CD8-positive, alpha-beta memory T cell (primary cell): ENCODE data around the gene NOXO1. TPM values are rescaled to one million over a fixed set of nuclear protein-coding genes. Genes with fewer than 3 reads are reported as not detected.

Experiments used
- CTCF ChIA-PET: fragments of 350-600 bp; sonication (Branson Sonifier 250); formaldehyde crosslinking; loops from one replicate; lab custom pipeline; 2021; ENCODE audit warnings: antibody characterized with exemption; lab: Charles Lee
- POLR2A ChIA-PET: fragments of 350-600 bp; sonication (Branson Sonifier 250); formaldehyde crosslinking; loops from one replicate; lab custom pipeline; 2021; ENCODE audit warnings: antibody characterized with exemption; lab: Charles Lee
- DNase-seq, 5 donors: peaks; one replicate each; pipeline versions ENCODE4 v3.0.0 to v3.0.0-alpha.2; 2020 to 2022; ENCODE audit warnings: mixed read lengths in 1 of 5
- H3K27ac ChIP-seq: one replicate; pipeline ENCODE4 v1.7.0; 2013; ENCODE audit warnings: low read depth, mild to moderate bottlenecking, low read length, moderate library complexity
- H3K27me3 ChIP-seq: 2 replicates; pipeline ENCODE4 v1.7.0; 2013; ENCODE audit warnings: low read length, mild to moderate bottlenecking; ENCODE audit not compliant: insufficient read depth, poor library complexity, severe bottlenecking
- H3K36me3 ChIP-seq: 2 replicates; pipeline ENCODE4 v1.7.0; 2013; ENCODE audit warnings: mild to moderate bottlenecking, low read length, moderate library complexity; ENCODE audit not compliant: insufficient read depth
- H3K4me1 ChIP-seq: 2 replicates; pipeline ENCODE4 v1.7.0; 2013; ENCODE audit warnings: mild to moderate bottlenecking, low read length, moderate library complexity; ENCODE audit not compliant: insufficient read depth
- H3K4me3 ChIP-seq: 2 replicates; pipeline ENCODE4 v1.7.0; 2013; ENCODE audit warnings: mild to moderate bottlenecking, low read length
- H3K9me3 ChIP-seq: 2 replicates; pipeline ENCODE4 v1.7.0; 2013; ENCODE audit warnings: mild to moderate bottlenecking, low read length
- H3K27ac Mint-ChIP-seq, 8 donors: one replicate each; pipeline ENCODE4 v1.8.0; 2020 to 2021; ENCODE audit warnings: mixed read lengths in 8 of 8, mild to moderate bottlenecking in 6 of 8, inconsistent platforms in 3 of 8, moderate library complexity in 3 of 8
- H3K27me3 Mint-ChIP-seq, 2 donors: one replicate each; pipeline ENCODE4 v1.8.0; 2020 to 2021; ENCODE audit warnings: mixed read lengths in 2 of 2, mild to moderate bottlenecking in 1 of 2, moderate library complexity in 1 of 2
- H3K36me3 Mint-ChIP-seq, 3 donors: one replicate each; pipeline ENCODE4 v1.8.0; 2020 to 2021; ENCODE audit warnings: mixed read lengths in 3 of 3, inconsistent platforms in 1 of 3, mild to moderate bottlenecking in 1 of 3
- H3K4me1 Mint-ChIP-seq, 3 donors: one replicate each; pipeline ENCODE4 v1.8.0; 2020 to 2021; ENCODE audit warnings: mixed read lengths in 3 of 3, inconsistent platforms in 1 of 3, mild to moderate bottlenecking in 1 of 3
- H3K4me3 Mint-ChIP-seq, 7 donors: one replicate each; pipeline ENCODE4 v1.8.0; 2020 to 2021; ENCODE audit warnings: mixed read lengths in 7 of 7, mild to moderate bottlenecking in 6 of 7, moderate library complexity in 4 of 7, inconsistent platforms in 2 of 7
- H3K9me3 Mint-ChIP-seq, 5 donors: one replicate each; pipeline ENCODE4 v1.8.0; 2020 to 2022; ENCODE audit warnings: mixed read lengths in 5 of 5, mild to moderate bottlenecking in 3 of 5, moderate library complexity in 2 of 5, inconsistent platforms in 1 of 5
- polyA plus RNA-seq: library from polyadenylated mRNA; unstranded; fragments of 300-500 nt; fragmentation: Illumina TruSeq; gene quantifications from one replicate; pipeline ENCODE4 v1.2.3, GENCODE V29; 2021
- total RNA-seq, 2 experiments: library from RNA; stranded (reverse); gene quantifications; one replicate each; pipeline ENCODE4 v1.2.3, GENCODE V29; 2021

NOXO1 gene
- total and polyA plus RNA-seq, 3 experiments from 2014 or later, result 0.47 to 0.48 TPM; not detected in 1

DNA sequence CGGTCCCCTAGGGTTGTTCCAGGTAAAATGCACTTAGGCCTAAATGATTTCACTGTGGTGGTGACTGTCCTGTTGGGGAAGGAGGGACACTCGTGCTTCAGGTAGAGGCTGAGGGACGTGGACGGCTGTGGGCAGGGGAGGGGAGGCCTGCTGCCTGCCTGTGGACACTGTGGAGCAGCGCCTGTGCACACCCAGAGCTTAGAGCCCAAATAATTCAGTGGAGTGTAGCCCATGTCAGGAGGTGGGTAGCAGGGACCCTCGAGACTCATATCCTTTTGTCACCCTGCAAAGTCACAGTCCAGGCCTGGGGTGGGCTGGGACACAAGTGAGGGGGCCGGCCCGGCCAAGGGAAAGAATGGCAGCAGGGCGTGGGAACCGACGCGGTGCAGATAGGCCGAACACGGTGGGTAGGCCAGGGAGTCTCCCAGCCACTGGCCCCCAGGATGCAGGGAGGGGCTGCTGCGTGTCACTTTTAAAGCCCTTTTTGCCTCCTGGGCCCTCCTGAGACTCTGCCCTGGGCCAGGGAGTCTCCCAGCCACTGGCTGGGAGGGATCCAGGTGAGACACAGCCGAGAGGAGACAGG is 44.7 kb upstream of the NOXO1 start:
- POLR2A ChIA-PET, result no interaction called here

DNA sequence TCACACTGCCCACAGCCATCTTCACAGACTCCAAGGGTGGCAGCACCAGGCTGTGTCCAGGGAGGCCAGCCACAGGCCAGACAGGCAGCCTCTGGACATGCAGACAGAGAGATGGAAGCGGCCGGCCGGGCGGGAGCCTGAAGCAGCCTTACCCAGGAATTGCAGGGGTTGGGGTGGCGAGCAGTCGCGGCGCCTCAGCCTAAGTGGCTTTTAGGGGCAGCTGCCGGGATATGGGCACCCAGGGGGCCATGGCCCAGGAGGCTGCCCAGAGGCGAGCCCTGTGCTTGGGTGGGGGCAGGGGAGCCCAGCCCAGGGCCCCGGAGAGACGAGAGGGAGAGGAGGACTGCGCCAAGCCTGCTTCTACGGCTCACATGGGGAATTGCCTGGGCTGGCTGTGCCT is 44.0 kb upstream of the NOXO1 start:
- Histone ChIP-seq H3K4me1 (peaks cover 26% of the 10 kb centered on the region), H3K9me3 (no peaks in the 10 kb centered on the region), H3K36me3 (no peaks in the 10 kb centered on the region), H3K27ac (no peak overlapping the region), H3K27me3 (peaks cover 5% of the 10 kb centered on the region), H3K4me3 (no peak overlapping the region)
- Mint-ChIP-seq H3K4me1 (peaks cover 11 to 31% (median 18%) of the 10 kb centered on the region in 3 donors), H3K9me3 (no peaks in the 10 kb centered on the region), H3K4me3 (peak overlapping the region in 2 of 7 donors; percentile 28 to 52), H3K27ac (no peak overlapping the region), H3K27me3 (peaks cover 14 to 21% of the 10 kb centered on the region in 2 donors), H3K36me3 (no peaks in the 10 kb centered on the region)
- DNase-seq, result no peak
- CTCF ChIA-PET, result interaction anchor here (1.0 to 6.2 kb wide), 4 partner anchors 22 to 128 kb away, joined by 3 to 78 read pairs (median 4); no protein-coding TSS in a partner anchor
- POLR2A ChIA-PET, result interaction anchor here (0.5 kb wide), 1 partner anchor 124 kb away, joined by 6 read pairs; no protein-coding TSS in a partner anchor

More for the DNA sequence above, 44.7 kb upstream of the NOXO1 start:
- peak overlapping the region in 1 of 8 donors; percentile 91 for H3K27ac Mint-ChIP-seq
- H3K36me3 Mint-ChIP-seq, result no peaks in the 10 kb centered on the region
- Histone ChIP-seq H3K4me1 (peaks cover 25% of the 10 kb centered on the region), H3K27me3 (peaks cover 5% of the 10 kb centered on the region), H3K4me3 (no peak overlapping the region), H3K27ac (no peak overlapping the region), H3K9me3 (no peaks in the 10 kb centered on the region), H3K36me3 (no peaks in the 10 kb centered on the region)
- peaks cover 11 to 26% (median 18%) of the 10 kb centered on the region in 3 donors for H3K4me1 Mint-ChIP-seq
- peaks cover 10 to 14% of the 10 kb centered on the region in 2 donors for H3K27me3 Mint-ChIP-seq
- H3K4me3 Mint-ChIP-seq, result peak overlapping the region in 5 of 7 donors; percentile 28 to 63 (median 53)
- CTCF ChIA-PET, result interaction anchor here (6.2 kb wide), 1 partner anchor 114 kb away, joined by 78 read pairs; no protein-coding TSS in a partner anchor
- no peaks in the 10 kb centered on the region for H3K9me3 Mint-ChIP-seq
- DNase-seq, result no peak

DNA sequence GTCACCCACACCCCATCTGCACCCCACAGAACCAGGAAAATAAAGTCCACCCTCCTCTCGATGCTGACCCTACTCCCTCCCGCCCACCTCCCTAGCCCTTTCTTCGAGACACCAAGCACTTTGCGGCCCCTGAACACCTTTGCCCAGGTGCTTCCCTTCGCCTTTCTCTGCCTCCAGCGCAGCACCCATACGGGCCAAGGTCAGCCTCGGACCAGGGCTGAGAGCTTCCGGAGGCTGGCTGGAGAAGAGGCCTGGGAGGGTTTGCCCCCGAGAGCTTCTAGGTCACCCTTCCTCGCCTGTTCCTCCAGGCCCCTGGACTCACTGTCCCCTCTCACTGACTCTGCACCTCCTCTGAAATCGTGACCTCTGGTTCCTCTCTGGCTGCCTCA is 42.8 kb upstream of the NOXO1 start:
- Histone ChIP-seq H3K4me3 (no peak overlapping the region), H3K9me3 (no peaks in the 10 kb centered on the region), H3K27me3 (peaks cover 15% of the 10 kb centered on the region), H3K4me1 (peaks cover 31% of the 10 kb centered on the region), H3K36me3 (no peaks in the 10 kb centered on the region), H3K27ac (no peak overlapping the region)
- H3K36me3 Mint-ChIP-seq, result no peaks in the 10 kb centered on the region
- H3K27ac Mint-ChIP-seq, result peak overlapping the region in 2 of 8 donors; percentile 50 to 55
- ChIA-PET CTCF (interaction anchor here (1.0 to 6.2 kb wide), 4 partner anchors 116 to 129 kb away, joined by 3 to 78 read pairs (median 5); no protein-coding TSS in a partner anchor), POLR2A (interaction anchor here (1.0 kb wide), 1 partner anchor 32 kb away, joined by 3 read pairs; no protein-coding TSS in a partner anchor)
- H3K4me1 Mint-ChIP-seq, result peaks cover 11 to 31% (median 18%) of the 10 kb centered on the region in 3 donors
- H3K4me3 Mint-ChIP-seq, result peak overlapping the region in 2 of 7 donors; percentile 18 to 38
- no peak for DNase-seq
- H3K9me3 Mint-ChIP-seq, result no peaks in the 10 kb centered on the region
- H3K27me3 Mint-ChIP-seq, result peaks cover 14 to 25% of the 10 kb centered on the region in 2 donors

DNA sequence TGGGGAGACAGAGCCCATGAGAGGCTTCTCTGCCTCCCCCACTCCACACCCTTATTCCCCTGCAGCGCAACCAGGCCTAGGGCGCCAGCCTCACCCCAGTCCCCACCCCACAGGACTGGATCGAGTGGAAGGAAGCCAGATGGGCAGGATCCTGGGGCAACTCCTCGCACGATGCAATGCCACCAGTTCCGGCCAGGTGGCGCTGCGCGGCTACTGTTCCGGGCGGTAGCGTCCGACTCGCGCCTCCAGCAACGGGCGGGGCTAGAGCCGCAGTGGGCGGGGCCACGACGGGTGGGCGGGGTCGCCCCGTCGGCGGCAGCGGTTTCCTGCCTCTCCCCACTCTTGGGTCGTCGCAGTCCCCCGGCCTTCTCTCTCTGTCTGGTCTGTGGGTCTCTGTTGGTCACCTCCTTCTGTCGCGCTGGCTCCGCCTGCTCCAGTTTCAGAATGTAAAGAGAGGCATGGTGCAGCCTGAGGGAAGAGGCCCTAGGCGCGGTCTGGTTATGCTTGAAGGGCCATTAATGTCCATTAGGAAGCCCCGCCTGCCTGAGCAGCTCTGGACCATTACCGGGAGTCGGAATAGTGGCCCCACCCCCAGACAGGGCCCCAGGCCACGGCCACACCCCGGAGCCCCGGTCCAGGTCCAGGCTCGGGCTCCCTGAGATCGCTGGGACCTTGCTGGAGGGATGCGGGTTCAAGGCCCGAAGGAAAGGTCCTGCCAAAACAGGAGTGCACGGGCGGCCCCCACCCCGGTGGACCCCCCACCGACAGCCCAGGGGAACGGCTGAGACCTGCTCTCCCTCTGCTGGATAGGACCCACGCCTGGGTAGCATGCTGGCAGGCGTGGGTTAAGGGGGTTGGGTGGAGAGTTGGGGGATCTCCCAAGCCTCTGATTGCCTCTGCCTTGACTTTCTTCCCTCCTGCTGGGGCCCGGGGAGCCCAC is 42.1 kb upstream of the NOXO1 start:
- POLR2A ChIA-PET, result interaction anchor here (0.6 to 1.8 kb wide), 6 partner anchors 25 to 406 kb away, joined by 3 to 6 read pairs (median 3); partner anchors contain the start of genes NTHL1, RPS2, TRAF7 and TSC2
- peak; percentile 89 to 95 (median 95) for DNase-seq
- H3K9me3 ChIP-seq, result no peaks in the 10 kb centered on the region
- H3K4me1 Mint-ChIP-seq, result peaks cover 11 to 31% (median 18%) of the 10 kb centered on the region in 3 donors
- H3K4me3 Mint-ChIP-seq, result peak overlapping the region; percentile 56 to 91 (median 70)
- H3K27me3 Mint-ChIP-seq, result peaks cover 18 to 28% of the 10 kb centered on the region in 2 donors
- H3K27ac ChIP-seq, result peak overlapping the region; percentile 25
- peaks cover 31% of the 10 kb centered on the region for H3K4me1 ChIP-seq
- H3K36me3 Mint-ChIP-seq, result no peaks in the 10 kb centered on the region
- H3K4me3 ChIP-seq, result peak overlapping the region; percentile 50
- H3K27ac Mint-ChIP-seq, result peak overlapping the region in 6 of 8 donors; percentile 54 to 84 (median 78)
- no peaks in the 10 kb centered on the region for H3K9me3 Mint-ChIP-seq
- no peaks in the 10 kb centered on the region for H3K36me3 ChIP-seq
- H3K27me3 ChIP-seq, result peaks cover 15% of the 10 kb centered on the region
- CTCF ChIA-PET, result interaction anchor here (0.9 to 6.2 kb wide), 14 partner anchors 9 to 130 kb away, joined by 3 to 78 read pairs (median 3); partner anchors contain the start of genes NTHL1, TRAF7 and TSC2

DNA sequence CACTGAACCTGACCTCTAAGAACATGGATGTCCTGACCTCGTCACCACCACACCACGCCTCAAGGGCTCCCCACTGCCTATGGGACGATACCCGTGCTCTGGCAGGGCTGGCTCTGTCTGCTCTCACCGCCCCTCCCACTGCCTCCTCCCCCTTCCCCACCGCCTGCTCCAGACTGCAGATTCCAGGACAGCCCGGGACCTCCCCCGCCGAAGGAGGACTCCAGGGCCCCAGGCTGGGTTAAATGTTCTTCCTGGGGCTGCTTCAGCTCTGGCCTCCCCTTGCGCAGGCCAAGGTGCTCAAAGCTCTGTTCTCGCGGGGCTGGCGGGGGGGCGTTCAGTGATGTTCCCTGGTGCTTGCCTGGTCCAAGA is 41.4 kb upstream of the NOXO1 start:
- no peak for DNase-seq
- Mint-ChIP-seq H3K4me3 (peak overlapping the region; percentile 56 to 91 (median 66)), H3K27me3 (peaks cover 22 to 31% of the 10 kb centered on the region in 2 donors), H3K27ac (peak overlapping the region in 2 of 8 donors; percentile 73 to 86), H3K4me1 (peaks cover 10 to 29% (median 17%) of the 10 kb centered on the region in 3 donors), H3K9me3 (no peaks in the 10 kb centered on the region), H3K36me3 (no peaks in the 10 kb centered on the region)
- peak overlapping the region; percentile 50 for H3K4me3 ChIP-seq
- no peaks in the 10 kb centered on the region for H3K9me3 ChIP-seq
- H3K27ac ChIP-seq, result peak overlapping the region; percentile 25
- no peaks in the 10 kb centered on the region for H3K36me3 ChIP-seq
- H3K27me3 ChIP-seq, result peaks cover 15% of the 10 kb centered on the region
- ChIA-PET POLR2A (interaction anchor here (0.6 to 1.8 kb wide), 8 partner anchors 25 to 407 kb away, joined by 3 to 8 read pairs (median 4); partner anchors contain the start of genes NTHL1, RPS2, TRAF7 and TSC2), CTCF (interaction anchor here (0.9 to 6.2 kb wide), 13 partner anchors 10 to 131 kb away, joined by 3 to 78 read pairs (median 3); partner anchors contain the start of genes NTHL1, TRAF7 and TSC2)
- H3K4me1 ChIP-seq, result peaks cover 31% of the 10 kb centered on the region

DNA sequence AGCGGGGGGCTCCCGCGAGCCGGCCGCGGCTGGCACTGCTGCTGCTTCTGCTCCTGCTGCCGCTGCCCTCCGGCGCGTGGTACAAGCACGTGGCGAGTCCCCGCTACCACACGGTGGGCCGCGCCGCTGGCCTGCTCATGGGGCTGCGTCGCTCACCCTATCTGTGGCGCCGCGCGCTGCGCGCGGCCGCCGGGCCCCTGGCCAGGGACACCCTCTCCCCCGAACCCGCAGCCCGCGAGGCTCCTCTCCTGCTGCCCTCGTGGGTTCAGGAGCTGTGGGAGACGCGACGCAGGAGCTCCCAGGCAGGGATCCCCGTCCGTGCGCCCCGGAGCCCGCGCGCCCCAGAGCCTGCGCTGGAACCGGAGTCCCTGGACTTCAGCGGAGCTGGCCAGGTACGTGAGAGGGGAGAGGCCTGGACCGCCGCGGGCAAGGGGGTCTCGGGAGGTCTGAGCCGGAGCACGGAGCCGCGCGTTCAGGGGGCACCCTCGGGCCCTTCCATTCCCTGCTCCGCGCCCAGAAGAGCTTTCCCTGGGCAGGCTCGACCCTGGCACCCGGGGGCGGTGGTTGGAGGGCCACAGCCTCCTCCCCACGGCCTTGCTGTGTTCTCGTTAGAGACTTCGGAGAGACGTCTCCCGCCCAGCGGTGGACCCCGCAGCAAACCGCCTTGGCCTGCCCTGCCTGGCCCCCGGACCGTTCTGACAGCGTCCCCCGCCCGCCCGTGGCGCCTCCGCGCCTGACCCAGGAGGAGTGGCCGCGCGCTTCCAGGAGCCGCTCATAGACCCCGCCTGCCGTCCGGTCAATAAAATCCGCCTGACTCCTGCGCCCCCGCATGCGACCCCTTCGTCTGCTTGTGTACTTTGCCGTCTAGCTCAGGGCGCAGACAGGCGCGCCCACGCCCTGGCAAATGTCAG is 38.9 kb upstream of the NOXO1 start:
- Histone ChIP-seq H3K4me3 (no peak overlapping the region), H3K9me3 (no peaks in the 10 kb centered on the region), H3K27ac (no peak overlapping the region), H3K36me3 (no peaks in the 10 kb centered on the region), H3K27me3 (peaks cover 15% of the 10 kb centered on the region), H3K4me1 (peaks cover 23% of the 10 kb centered on the region)
- Mint-ChIP-seq H3K9me3 (no peaks in the 10 kb centered on the region), H3K4me3 (peak overlapping the region in 1 of 7 donors; percentile 12), H3K27me3 (peaks cover 22 to 31% of the 10 kb centered on the region in 2 donors), H3K27ac (no peak overlapping the region), H3K4me1 (peaks cover 6 to 19% (median 12%) of the 10 kb centered on the region in 3 donors), H3K36me3 (no peaks in the 10 kb centered on the region)
- ChIA-PET CTCF (interaction anchor here (0.8 to 6.2 kb wide), 4 partner anchors 120 to 134 kb away, joined by 3 to 78 read pairs (median 16); partner anchors contain the start of gene TRAF7), POLR2A (interaction anchor here (1.5 kb wide), 1 partner anchor 135 kb away, joined by 6 read pairs; the partner anchor contains the start of gene TRAF7)
- no peak for DNase-seq
